DMS153 (cell line): ENCODE measurements around the gene RHOXF2.

Source experiments
- DNase-seq: peaks from one replicate; lab custom pipeline; 2025; lab: John Stamatoyannopoulos, UW

The RHOXF2 gene

DNA sequence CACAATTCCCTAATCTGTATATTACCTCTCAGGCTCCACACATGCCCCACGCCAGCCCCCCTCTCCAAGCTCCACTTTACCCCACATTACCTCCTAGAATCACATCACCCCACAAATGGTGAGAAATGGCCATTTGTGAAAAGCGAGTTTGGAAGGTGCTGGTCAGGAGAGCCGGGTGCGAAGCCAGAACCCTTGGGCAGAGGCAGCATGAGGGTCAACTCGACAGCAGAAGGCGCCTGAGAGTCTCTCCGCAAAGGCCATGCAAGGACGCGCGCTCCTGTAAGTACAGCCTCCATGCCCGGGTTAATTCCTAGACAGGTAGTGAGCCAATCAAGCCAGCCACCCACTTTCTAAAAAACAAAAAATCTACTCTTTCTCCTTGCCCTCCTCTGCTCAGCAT, 42.4 kb downstream of the RHOXF2 start:
- DNase-seq, result no peak

DNA sequence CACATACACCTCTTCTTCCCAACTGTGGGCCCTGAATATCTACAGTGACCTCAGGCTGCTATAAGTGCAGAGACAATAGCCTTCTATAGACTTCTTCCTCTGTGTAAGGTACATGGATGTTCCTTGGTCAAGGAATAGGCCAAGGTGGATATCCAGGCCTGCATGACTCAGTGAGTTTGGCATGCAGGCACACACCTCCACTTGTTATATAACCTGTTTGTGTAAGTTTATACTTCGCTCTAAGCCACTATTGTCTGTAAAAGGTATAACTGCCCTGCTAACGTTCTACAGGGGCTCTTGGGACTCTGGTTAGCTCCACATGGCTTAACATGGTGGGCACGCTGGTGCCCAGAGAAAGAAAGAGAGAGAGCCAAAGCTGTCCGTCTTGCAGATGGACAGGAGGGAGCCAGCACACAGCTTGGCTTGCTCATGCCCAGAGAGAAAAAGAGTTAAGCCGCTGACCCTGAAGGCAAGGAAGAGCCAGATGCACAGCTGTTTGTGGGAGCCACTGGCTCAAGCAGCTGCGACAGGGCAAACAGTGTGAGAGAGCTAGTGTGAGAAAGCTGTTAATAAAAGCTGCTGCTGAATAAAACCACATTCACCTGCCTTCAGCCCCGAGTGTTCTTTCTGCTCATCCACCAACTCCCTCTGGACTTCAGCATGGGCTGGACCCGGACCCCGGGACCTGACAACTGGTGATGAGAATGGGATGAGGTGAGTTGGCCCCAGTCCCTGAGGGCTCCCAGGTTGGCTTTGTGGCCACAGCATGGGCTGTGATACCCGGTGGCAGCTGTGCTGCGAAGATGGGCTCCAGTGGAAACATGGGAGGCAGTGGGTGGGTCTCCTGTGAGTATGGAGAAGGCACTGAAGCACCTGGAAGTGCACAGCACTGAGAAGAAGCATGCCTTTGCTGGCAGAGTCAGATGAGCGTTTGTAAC, 47.7 kb downstream of the RHOXF2 start:
- no peak for DNase-seq

DNA sequence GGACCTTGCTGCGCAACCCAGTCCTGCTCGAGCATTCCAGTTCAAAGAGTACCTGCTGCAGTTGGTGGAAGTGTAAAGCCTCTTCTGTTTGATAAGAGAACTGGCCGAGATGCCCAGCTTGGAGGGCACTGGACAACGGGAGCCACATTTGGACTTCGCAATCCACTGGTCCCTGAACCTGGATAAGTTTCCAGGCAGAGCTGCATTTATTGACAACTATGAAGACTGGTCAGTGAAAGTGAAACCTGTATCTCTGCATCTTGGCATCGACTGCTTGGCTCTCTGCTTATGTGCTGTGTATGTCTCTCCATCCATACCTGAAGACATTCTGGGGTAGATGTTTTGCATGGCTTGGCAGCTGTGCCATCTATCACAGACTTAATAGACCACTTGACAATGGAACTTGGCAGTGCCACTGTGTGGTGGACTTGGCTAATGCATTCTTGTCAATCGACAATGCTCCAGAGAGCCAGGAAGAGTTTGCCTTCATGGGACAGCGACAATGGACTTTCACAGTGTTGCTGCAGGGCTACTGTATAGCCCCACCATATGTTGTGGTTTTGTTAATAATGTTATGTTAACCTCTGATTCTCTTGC, 48.7 kb downstream of the RHOXF2 start:
- DNase-seq, result no peak

DNA sequence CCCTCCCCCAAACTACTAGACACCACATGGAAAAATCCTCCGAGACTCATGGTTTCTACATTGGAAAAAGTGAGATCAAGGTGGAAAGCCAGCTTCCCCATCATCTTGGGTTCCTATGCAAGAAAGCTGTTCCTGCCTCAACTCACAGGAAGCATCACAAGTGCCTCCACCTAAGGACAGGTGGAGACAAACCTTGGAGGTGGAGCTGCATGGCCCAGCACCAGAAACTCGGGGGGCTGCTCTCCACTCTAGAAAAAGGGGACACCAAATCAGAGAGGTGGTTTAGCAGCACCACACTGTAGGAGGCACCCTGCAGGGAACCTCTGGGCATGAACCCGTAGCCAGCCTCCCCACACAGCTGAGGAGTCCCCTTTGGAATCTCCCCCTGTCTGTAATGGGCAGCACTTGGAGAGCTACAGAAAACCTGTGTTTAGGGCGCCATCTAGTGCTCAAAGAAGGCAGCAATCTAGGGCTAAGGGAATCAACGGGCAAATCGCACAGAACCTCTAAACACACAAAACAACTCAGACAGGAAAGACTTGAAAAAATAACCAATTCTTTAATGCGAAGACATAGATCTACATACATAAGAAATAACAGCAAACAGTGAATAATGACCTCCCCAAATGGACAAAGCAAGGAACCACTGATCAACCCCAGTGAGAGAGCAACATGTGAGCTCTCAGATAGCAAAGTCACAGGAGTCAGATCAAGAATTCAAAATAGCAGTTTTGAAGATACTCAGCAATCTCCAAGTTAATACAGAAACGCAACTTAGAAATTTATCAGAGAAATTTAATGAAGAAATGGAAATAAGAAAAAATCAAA, 55.2 kb downstream of the RHOXF2 start:
- peak; percentile 34 for DNase-seq
